GM20431 (cell line): ENCODE results near the gene AGFG2.

ENCODE experiments used
- in situ Hi-C: fragments of 300-500 bp; cut with MseI, MboI; formaldehyde crosslinking; loops from one replicate; pipeline ENCODE4 v1.15.0; 2020; ENCODE audit warnings: low sequenced_read_pairs; ENCODE audit not compliant: unreplicated experiment

Gene AGFG2

DNA sequence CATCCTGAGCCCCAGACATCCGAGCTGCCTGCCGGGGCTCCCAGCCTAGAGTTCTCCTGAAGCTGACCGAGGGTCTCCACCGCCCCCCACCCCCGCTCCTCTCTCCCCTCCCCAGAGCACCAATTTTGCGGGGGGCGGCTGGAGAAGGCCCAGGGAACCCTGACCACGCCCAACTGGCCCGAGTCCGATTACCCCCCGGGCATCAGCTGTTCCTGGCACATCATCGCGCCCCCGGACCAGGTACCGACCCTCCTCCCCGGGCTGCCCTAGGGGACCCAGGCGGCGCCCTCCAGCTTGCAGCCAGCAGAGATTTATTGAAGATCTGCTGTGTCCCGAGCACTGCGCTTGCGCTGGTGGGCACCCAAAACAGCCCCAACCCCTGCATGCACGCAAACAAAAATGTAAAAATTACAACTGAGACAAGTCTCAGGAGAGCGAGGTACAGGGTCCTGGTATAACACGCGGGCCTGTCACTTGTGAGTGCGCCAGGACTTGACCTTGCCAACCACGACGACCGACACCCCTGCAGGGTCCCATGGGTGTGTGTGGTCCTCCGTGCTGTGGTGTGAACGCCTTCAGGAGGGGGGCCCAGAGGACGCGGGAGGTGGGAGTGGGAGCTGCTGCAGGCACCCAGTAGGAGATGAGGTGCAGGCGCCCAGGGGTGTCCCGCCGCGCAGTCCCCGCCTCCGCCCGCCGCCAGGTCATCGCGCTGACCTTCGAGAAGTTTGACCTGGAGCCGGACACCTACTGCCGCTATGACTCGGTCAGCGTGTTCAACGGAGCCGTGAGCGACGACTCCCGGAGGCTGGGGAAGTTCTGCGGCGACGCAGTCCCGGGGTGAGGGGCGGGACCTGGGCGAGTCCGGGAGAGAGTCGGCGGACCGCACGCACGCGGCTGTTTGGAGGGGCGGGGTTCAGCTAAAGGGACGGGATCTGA lies 66.2 kb downstream of the AGFG2 start:
- in situ Hi-C loops: no loop called here

DNA sequence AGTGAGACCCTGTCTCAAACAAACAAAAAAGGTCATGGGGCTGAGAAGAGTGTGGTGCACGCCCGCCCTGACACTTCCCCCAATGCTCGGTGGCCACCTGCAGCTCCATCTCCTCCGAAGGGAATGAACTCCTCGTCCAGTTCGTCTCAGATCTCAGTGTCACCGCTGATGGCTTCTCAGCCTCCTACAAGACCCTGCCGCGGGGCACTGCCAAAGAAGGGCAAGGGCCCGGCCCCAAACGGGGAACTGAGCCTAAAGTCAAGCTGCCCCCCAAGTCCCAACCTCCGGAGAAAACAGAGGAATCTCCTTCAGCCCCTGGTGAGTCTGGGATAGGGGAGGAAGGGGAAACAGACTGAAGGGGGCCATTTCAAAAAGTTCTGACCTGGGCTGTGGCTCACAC lies 67.3 kb downstream of the AGFG2 start:
- in situ Hi-C loops: no loop called here

DNA sequence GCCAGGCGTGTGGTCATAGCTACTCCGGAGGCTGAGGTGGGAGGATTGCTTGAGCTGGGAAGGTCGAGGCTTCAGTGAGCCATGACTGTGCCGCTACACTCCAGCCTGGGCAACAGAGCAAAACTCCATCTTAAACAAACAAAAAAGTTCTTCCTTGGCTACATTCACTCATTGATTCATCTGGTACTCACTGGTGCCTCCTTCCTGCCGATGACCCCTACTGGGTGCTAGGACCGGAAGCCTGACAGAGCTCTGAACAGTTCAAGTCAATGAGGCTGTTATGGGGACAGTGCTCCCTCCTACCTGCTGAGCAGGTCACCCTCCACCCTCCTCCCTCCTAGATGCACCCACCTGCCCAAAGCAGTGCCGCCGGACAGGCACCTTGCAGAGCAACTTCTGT lies 68.1 kb downstream of the AGFG2 start:
- in situ Hi-C loops: no loop called here

DNA sequence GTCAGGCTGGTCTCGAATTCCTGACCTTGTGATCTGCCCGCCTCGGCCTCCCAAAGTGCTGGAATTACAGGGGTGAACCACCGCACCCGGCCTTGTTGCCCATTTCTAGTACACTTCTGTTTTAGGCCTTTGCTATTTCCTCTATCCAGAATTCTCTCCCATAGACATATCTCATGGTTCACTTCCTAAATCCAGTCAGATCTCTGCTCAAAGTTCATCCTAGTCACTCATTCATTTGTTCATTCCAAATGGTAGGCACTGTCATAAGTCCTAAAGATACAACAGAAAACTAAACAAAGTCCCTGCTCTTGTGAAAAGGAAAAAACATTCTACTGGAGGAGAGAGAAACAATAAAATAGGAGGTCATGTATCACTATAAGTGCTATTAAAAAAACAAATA lies 71.0 kb downstream of the AGFG2 start:
- in situ Hi-C loops: no loop called here

DNA sequence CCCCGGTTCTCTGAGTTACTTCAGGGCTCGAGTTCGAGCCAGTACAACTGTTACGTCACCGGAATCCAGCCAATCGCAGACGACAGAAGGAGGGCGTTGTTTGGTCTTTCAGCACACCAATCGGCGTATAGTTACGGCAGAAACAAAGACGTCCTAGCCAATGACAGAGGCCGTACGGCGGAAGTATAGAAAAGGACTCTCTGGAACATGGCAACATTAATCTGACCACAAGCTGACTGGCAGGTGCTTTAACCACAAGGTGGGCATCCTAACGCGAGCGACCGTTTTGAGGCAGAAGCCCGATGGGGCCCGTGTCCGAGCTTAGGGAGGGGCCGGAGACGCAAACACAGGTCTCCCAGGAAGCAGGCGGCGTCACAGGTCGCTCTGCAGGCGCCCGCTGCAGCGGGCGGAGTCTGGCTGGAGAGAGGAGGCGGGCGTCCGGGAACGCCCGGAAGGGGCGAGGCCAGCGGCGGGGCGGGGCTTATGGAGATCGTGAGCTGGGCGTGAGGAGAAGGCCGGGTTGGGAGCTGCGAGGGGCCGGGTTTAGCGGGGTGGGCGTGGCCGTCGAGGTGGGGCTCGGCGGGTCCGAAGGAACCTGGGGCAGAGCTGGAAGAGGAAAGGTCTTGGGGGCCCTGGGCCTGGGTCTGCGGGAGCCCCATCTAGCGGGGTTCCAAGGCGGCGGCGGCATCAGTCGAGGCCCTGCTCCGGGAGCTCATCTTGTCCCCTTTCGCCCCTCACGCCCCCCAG lies 73.2 kb downstream of the AGFG2 start, which contains the start of gene MOSPD3:
Gene MOSPD3 (plus strand): TSS at position 558 of the 747 bp plus-strand sequence. CDS start 252 bp downstream, outside the sequence.
- in situ Hi-C loops: no loop called here

DNA sequence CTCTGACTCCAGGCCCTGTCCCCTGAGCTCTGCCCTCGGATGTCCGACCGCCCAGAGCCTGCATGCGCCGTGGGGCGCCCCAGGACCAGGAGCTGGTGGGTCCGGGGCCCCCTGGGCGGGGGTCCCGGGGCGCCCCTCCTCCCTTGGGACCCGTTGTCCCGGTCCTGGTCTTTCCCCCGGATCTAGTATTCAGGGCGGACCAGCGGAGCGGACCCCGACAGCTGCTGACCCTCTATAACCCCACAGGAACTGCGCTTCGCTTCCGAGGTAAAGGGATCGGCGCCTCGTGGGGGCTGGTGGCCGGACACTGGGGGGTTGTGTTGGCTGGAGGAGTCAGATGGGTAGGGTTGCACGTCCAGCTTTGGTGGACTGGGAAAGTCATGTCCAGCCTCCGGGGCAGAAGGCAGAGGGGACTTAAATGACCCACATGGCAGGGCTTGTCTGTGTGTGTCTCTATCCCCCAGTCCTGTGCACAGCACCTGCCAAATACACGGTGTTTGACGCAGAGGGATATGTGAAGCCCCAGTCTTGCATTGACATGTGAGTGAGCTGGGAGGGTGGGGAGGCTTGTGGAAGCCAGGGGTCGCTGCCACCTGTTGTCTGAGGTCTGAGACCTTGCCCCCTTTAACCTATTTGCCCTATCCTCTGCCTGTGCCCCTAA lies 73.9 kb downstream of the AGFG2 start:
- in situ Hi-C loops: no loop called here

DNA sequence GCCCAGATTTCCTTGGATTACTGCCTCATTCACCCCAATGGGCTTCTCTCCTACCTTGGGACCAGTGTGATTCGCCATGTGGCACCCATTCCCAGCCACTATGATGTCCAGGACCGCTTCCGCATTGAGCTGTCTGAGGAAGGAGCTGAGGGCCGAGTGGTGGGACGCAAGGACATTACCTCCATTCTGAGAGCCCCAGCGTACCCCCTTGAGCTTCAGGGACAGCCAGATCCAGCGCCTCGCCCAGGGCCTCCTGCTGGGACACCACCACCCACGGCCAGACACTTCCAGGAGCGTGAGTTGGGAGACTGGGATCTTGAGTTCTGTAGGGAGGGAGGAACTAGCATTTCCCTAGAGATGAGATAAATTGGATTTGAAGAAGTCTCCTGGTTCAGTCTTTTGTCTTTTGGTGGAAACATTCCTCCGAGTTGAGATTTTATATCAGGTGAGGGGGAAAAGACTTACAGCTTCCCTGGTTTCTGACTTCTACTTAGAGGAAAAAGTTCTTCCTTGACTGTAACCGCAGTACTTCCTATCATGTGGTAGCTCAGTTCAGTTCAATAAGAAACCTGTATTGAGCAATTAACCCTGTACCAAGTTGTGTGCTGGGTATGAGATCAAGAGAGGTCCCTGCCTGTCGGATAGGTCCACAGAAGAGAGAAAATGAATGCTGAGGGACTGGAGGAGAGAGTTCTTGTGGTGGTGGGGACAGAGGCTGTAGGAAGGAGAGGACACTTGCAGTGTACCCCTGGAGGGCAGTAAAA lies 74.6 kb downstream of the AGFG2 start:
- in situ Hi-C loops: no loop called here

DNA sequence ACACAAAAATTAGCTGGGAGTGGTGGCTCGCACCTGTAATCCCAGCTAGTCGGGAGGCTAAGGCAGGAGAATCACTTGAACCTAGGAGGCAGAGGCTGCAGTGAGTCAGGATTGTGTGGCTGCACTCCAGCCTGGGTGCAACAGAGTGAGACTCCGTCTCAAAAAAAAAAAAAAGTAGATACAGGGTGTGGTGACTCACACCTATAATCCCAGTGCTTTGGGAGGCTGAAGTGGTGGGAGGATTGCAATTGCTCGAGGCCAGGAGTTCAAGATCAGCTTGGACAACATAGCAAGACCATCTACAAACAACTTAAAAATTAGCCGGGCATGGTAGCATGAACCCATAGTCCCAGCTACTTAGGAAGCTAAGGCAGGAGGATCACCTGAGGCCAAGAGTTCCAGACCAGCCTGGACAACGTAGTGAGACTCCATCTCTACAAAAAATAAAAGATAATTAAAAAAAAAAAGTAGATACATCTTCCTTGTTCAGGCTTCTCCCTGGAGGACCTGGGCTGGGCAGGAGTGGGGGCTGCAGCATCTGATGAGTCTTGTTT lies 75.4 kb downstream of the AGFG2 start:
- in situ Hi-C loops: no loop called here
